H9 (cell line): Measurements from ENCODE around the gene LRPPRC. TPM values are rescaled to one million over a fixed set of nuclear protein-coding genes. Genes with fewer than 3 reads are reported as not detected.

Source experiments
- DNase-seq: peaks from one replicate; pipeline ENCODE4 v3.0.0-alpha.2; 2017
- H2AFZ ChIP-seq: one replicate; pipeline ENCODE4 v1.6.1; 2013; ENCODE audit warnings: mild to moderate bottlenecking, low read length, control low read depth, moderate library complexity
- H2AK5ac ChIP-seq: 2 replicates; pipeline ENCODE4 v1.6.1; 2013; ENCODE audit warnings: low read length, control low read depth, mixed read lengths; ENCODE audit not compliant: insufficient read length
- H2BK120ac ChIP-seq: one replicate; pipeline ENCODE4 v1.6.1; 2013; ENCODE audit warnings: low read depth, mild to moderate bottlenecking, low read length, control low read depth, inconsistent platforms; ENCODE audit not compliant: poor library complexity, severe bottlenecking
- H2BK12ac ChIP-seq: 2 replicates; pipeline ENCODE4 v1.6.1; 2013; ENCODE audit warnings: low read length, control low read depth, mixed read lengths, low read depth; ENCODE audit not compliant: insufficient read length
- H2BK15ac ChIP-seq: 2 replicates; pipeline ENCODE4 v1.6.1; 2013; ENCODE audit warnings: low read depth, low read length, control low read depth
- H2BK20ac ChIP-seq: one replicate; pipeline ENCODE4 v1.6.1; 2013; ENCODE audit warnings: low read depth, mild to moderate bottlenecking, low read length, control low read depth, inconsistent platforms; ENCODE audit not compliant: poor library complexity, severe bottlenecking
- H2BK5ac ChIP-seq: 2 replicates; pipeline ENCODE4 v1.6.1; 2013; ENCODE audit warnings: low read length, control low read depth, mixed read lengths; ENCODE audit not compliant: insufficient read length
- H3K14ac ChIP-seq: 2 replicates; pipeline ENCODE4 v1.6.1; 2013; ENCODE audit warnings: low read length, control low read depth; ENCODE audit not compliant: insufficient read depth
- H3K18ac ChIP-seq: 2 replicates; pipeline ENCODE4 v1.6.1; 2013; ENCODE audit warnings: low read depth, mild to moderate bottlenecking, mixed read lengths, low read length, control low read depth; ENCODE audit not compliant: insufficient read length
- H3K23ac ChIP-seq: 2 replicates; pipeline ENCODE4 v1.6.1; 2013; ENCODE audit warnings: low read length, control low read depth, mixed read lengths, low read depth; ENCODE audit not compliant: insufficient read length
- H3K23me2 ChIP-seq: 2 replicates; pipeline ENCODE4 v1.6.1; 2013; ENCODE audit warnings: low read depth, mild to moderate bottlenecking, mixed read lengths, low read length, control low read depth; ENCODE audit not compliant: insufficient read length, poor library complexity, severe bottlenecking
- H3K27ac ChIP-seq: 2 replicates; pipeline ENCODE4 v1.5.1; 2013; ENCODE audit warnings: low read length, control low read depth, mixed read lengths, low read depth; ENCODE audit not compliant: insufficient read length
- H3K27me3 ChIP-seq: 2 replicates; pipeline ENCODE4 v1.6.1; 2013; ENCODE audit warnings: low read length, control low read depth, inconsistent platforms; ENCODE audit not compliant: insufficient read depth
- H3K4ac ChIP-seq: 2 replicates; pipeline ENCODE4 v1.6.1; 2013; ENCODE audit warnings: low read depth, mild to moderate bottlenecking, control low read depth, inconsistent platforms, low read length, moderate library complexity
- H3K4me1 ChIP-seq: 2 replicates; pipeline ENCODE4 v1.6.1; 2013; ENCODE audit warnings: low read length, control low read depth, inconsistent platforms; ENCODE audit not compliant: insufficient read depth
- H3K4me2 ChIP-seq: 2 replicates; pipeline ENCODE4 v1.6.1; 2013; ENCODE audit warnings: low read length, control low read depth, mixed read lengths; ENCODE audit not compliant: insufficient read length, insufficient read depth
- H3K56ac ChIP-seq: 2 replicates; pipeline ENCODE4 v1.6.1; 2013; ENCODE audit warnings: low read depth, mild to moderate bottlenecking, mixed read lengths, low read length, control low read depth; ENCODE audit not compliant: insufficient read length
- H3K79me1 ChIP-seq: 2 replicates; pipeline ENCODE4 v1.6.1; 2013; ENCODE audit warnings: low read depth, mild to moderate bottlenecking, moderate library complexity, low read length, control low read depth, inconsistent platforms; ENCODE audit not compliant: insufficient read depth, poor library complexity, severe bottlenecking
- H3K79me2 ChIP-seq: 2 replicates; pipeline ENCODE4 v1.6.1; 2013; ENCODE audit warnings: low read length, control low read depth, inconsistent platforms; ENCODE audit not compliant: insufficient read depth
- H3K9ac ChIP-seq: 2 replicates; pipeline ENCODE4 v1.6.1; 2013; ENCODE audit warnings: low read length, control low read depth, mixed read lengths; ENCODE audit not compliant: insufficient read length; ENCODE audit errors: extremely low read depth
- H3K9me3 ChIP-seq: one replicate; pipeline ENCODE4 v1.6.1; 2013; ENCODE audit warnings: low read depth, low read length, inconsistent platforms; ENCODE audit not compliant: control insufficient read depth
- H3T11ph ChIP-seq: one replicate; pipeline ENCODE4 v1.6.1; 2013; ENCODE audit warnings: mild to moderate bottlenecking, low read length, control low read depth, inconsistent platforms
- H4K20me1 ChIP-seq: one replicate; pipeline ENCODE4 v1.6.1; 2013; ENCODE audit not compliant: control insufficient read depth, insufficient read length, insufficient read depth
- H4K5ac ChIP-seq: 2 replicates; pipeline ENCODE4 v1.6.1; 2013; ENCODE audit warnings: low read depth, mild to moderate bottlenecking, mixed read lengths, low read length, control low read depth; ENCODE audit not compliant: insufficient read length
- H4K8ac ChIP-seq: replicated peaks from 2 replicates; pipeline ENCODE4 v1.6.1; 2013; ENCODE audit warnings: low read length, control low read depth, mixed read lengths, low read depth; ENCODE audit not compliant: insufficient read length
- H4K91ac ChIP-seq: 2 replicates; pipeline ENCODE4 v1.6.1; 2013; ENCODE audit warnings: low read depth, mild to moderate bottlenecking, moderate library complexity, mixed read lengths, low read length, control low read depth; ENCODE audit not compliant: insufficient read length
- H3K27ac Mint-ChIP-seq, 3 experiments: 2 replicates in 2 of 3; 3 replicates in 1 of 3; pipeline ENCODE4 v1.8.0; 2020 to 2021; ENCODE audit warnings: mixed read lengths in 3 of 3, mild to moderate bottlenecking in 1 of 3, moderate library complexity in 1 of 3
- H3K27me3 Mint-ChIP-seq: 2 replicates; pipeline ENCODE4 v1.8.0; 2021; ENCODE audit warnings: low read depth, mild to moderate bottlenecking, moderate library complexity, mixed read lengths
- H3K36me3 Mint-ChIP-seq, 3 experiments: 2 replicates in 2 of 3; 3 replicates in 1 of 3; pipeline ENCODE4 v1.8.0; 2020 to 2021; ENCODE audit warnings: low read depth in 3 of 3, mixed read lengths in 3 of 3; ENCODE audit not compliant: insufficient read depth in 1 of 3
- H3K4me1 Mint-ChIP-seq, 2 experiments: 2 replicates each; pipeline ENCODE4 v1.8.0; 2020; ENCODE audit warnings: mixed read lengths in 2 of 2
- H3K4me3 Mint-ChIP-seq, 2 experiments: 2 replicates in 1 of 2; 3 replicates in 1 of 2; pipeline ENCODE4 v1.8.0; 2020 to 2021; ENCODE audit warnings: mild to moderate bottlenecking in 2 of 2, mixed read lengths in 2 of 2, moderate library complexity in 1 of 2
- H3K9me3 Mint-ChIP-seq, 2 experiments: 2 replicates in 1 of 2; 3 replicates in 1 of 2; pipeline ENCODE4 v1.8.0; 2020; ENCODE audit warnings: mild to moderate bottlenecking in 2 of 2, mixed read lengths in 2 of 2, moderate library complexity in 1 of 2
- WGBS: extraction: QIAGEN DNeasy Blood & Tissue Kit; methylation state at CpG from one replicate; pipeline ENCODE4 v1.1.7; 2013; ENCODE audit warnings: missing lambda C conversion rate, low lambda C conversion rate, mixed read lengths; ENCODE audit not compliant: insufficient read length; ENCODE audit errors: extremely low coverage; 5-methylcytosine and 5-hydroxymethylcytosine counted together
- total RNA-seq: library from RNA; stranded (reverse); gene quantifications from 2 replicates; pipeline ENCODE4 v1.2.1, GENCODE V29; 2021
- TF ChIP-seq, protein P1 (sequence below): fragments of 200-600 bp; sonication (generic); conservative IDR thresholded peaks from 3 replicates; pipeline ENCODE4 v1.8.0; 2021; ENCODE audit warnings: antibody characterized with exemption, mild to moderate bottlenecking

LRPPRC gene
- total RNA-seq, 1 experiment from 2014 or later, result 182 TPM

DNA sequence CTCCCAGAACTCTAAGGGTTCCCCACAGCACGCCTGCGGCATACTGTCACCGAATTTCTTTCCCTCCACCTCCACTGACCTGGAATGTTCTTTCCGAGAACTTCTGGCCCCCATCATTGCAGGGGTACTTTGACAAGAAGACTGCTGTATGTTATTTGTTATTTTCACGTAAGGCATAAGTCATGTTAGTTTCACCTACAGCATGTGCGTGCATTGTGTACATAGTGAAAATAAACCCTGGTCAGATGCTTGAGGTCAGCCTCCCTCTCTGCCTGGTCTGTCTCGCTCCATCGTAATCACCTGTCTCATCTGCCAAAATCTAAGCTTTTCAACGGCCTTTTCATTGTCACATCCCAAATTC is 152.9 kb downstream of the LRPPRC start:
- Histone ChIP-seq H3K79me2 (no peaks in the 10 kb centered on the region), H3K23me2 (no peaks in the 10 kb centered on the region), H3K9ac (no peak overlapping the region), H4K91ac (no peak overlapping the region), H3K56ac (no peak overlapping the region), H3K18ac (no peak overlapping the region), H2BK12ac (no peak overlapping the region), H2AFZ (no peak overlapping the region), H4K8ac (no peak overlapping the region), H2BK20ac (no peak overlapping the region), H3K4me1 (no peaks in the 10 kb centered on the region; the same call in 1 of the 2 replicates), H4K20me1 (no peaks in the 10 kb centered on the region), H3K14ac (no peak overlapping the region), H3K27me3 (no peaks in the 10 kb centered on the region), H2AK5ac (no peak overlapping the region), H3K23ac (no peak overlapping the region), H2BK15ac (no peak overlapping the region), H3K9me3 (no peaks in the 10 kb centered on the region), H4K5ac (no peak overlapping the region), H3T11ph (no peak overlapping the region), H3K79me1 (no peaks in the 10 kb centered on the region), H3K4ac (no peak overlapping the region), H2BK120ac (no peak overlapping the region), H3K27ac (no peak overlapping the region), H3K4me2 (no peak overlapping the region), H2BK5ac (no peak overlapping the region)
- Mint-ChIP-seq H3K9me3 (no peaks in the 10 kb centered on the region), H3K4me1 (peaks cover 0 to 11% of the 10 kb centered on the region in 2 experiments; a peak in 2 of 4 replicates), H3K4me3 (no peak overlapping the region), H3K36me3 (no peaks in the 10 kb centered on the region), H3K27me3 (peaks cover 7% of the 10 kb centered on the region; the same call in 1 of the 2 replicates), H3K27ac (no peak overlapping the region)
- TF ChIP-seq, protein P1, sequence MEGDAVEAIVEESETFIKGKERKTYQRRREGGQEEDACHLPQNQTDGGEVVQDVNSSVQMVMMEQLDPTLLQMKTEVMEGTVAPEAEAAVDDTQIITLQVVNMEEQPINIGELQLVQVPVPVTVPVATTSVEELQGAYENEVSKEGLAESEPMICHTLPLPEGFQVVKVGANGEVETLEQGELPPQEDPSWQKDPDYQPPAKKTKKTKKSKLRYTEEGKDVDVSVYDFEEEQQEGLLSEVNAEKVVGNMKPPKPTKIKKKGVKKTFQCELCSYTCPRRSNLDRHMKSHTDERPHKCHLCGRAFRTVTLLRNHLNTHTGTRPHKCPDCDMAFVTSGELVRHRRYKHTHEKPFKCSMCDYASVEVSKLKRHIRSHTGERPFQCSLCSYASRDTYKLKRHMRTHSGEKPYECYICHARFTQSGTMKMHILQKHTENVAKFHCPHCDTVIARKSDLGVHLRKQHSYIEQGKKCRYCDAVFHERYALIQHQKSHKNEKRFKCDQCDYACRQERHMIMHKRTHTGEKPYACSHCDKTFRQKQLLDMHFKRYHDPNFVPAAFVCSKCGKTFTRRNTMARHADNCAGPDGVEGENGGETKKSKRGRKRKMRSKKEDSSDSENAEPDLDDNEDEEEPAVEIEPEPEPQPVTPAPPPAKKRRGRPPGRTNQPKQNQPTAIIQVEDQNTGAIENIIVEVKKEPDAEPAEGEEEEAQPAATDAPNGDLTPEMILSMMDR, result no peak
- DNase-seq, result no peak
- no CpG with 5 or more reads among the region's 9 CpGs for WGBS
